Skeletal muscle satellite cell (primary cell): Measurements from ENCODE around the gene BLID.

Experiments
- H3K27me3 ChIP-seq: 2 replicates; pipeline ENCODE4 v1.7.0; 2013; ENCODE audit warnings: low read length; ENCODE audit not compliant: control insufficient read depth, insufficient read depth
- H3K36me3 ChIP-seq: 2 replicates; pipeline ENCODE4 v1.7.0; 2013; ENCODE audit warnings: mild to moderate bottlenecking, control low read depth, low read length; ENCODE audit not compliant: insufficient read depth
- H3K4me1 ChIP-seq: 2 replicates; pipeline ENCODE4 v1.7.0; 2013; ENCODE audit warnings: low read length; ENCODE audit not compliant: control insufficient read depth, insufficient read depth
- H3K4me2 ChIP-seq: 2 replicates; pipeline ENCODE4 v1.7.0; 2013; ENCODE audit warnings: mild to moderate bottlenecking, low read length
- H3K4me3 ChIP-seq: 2 replicates; pipeline ENCODE4 v1.7.0; 2013; ENCODE audit warnings: low read length
- H3K9ac ChIP-seq: 2 replicates; pipeline ENCODE4 v1.7.0; 2013; ENCODE audit warnings: mild to moderate bottlenecking, low read depth, low read length, moderate library complexity
- H3K9me3 ChIP-seq: replicated peaks from 2 replicates; pipeline ENCODE4 v1.7.0; 2013; ENCODE audit warnings: mild to moderate bottlenecking, control low read depth, low read length

BLID gene

GRCh38 chr11:122138744-122139594, 23.0 kb upstream of the BLID start:
- Histone ChIP-seq H3K4me3 (no peak overlapping the region), H3K9me3 (no peaks in the 10 kb centered on the region), H3K36me3 (peaks cover 57% of the 10 kb centered on the region), H3K4me2 (peak overlapping the region; percentile 5), H3K27me3 (no peaks in the 10 kb centered on the region), H3K9ac (peak overlapping the region; percentile 3), H3K4me1 (peaks cover 87% of the 10 kb centered on the region)

- H3K4me2 ChIP-seq, result peak overlapping the region; percentile 39
- peaks cover 61% of the 10 kb centered on the region for H3K36me3 ChIP-seq
- no peaks in the 10 kb centered on the region for H3K27me3 ChIP-seq
- H3K9me3 ChIP-seq, result no peaks in the 10 kb centered on the region
- H3K9ac ChIP-seq, result peak overlapping the region; percentile 73
- H3K4me1 ChIP-seq, result peaks cover 90% of the 10 kb centered on the region
- H3K4me3 ChIP-seq, result no peak overlapping the region
Measured at GRCh38 chr11:122137078-122137793, 21.2 kb upstream of the BLID start.

GRCh38 chr11:122131126-122131525, 15.1 kb upstream of the BLID start:
- Histone ChIP-seq H3K4me2 (peak overlapping the region; percentile 22), H3K4me1 (peaks cover 87% of the 10 kb centered on the region), H3K9ac (no peak overlapping the region), H3K4me3 (no peak overlapping the region), H3K36me3 (peaks cover 94% of the 10 kb centered on the region), H3K27me3 (no peaks in the 10 kb centered on the region), H3K9me3 (no peaks in the 10 kb centered on the region)

GRCh38 chr11:122128146-122128545, 12.1 kb upstream of the BLID start:
- Histone ChIP-seq H3K4me2 (no peak overlapping the region), H3K36me3 (peaks cover 91% of the 10 kb centered on the region), H3K4me3 (no peak overlapping the region), H3K9ac (no peak overlapping the region), H3K27me3 (no peaks in the 10 kb centered on the region), H3K4me1 (peaks cover 71% of the 10 kb centered on the region), H3K9me3 (no peaks in the 10 kb centered on the region)

GRCh38 chr11:122127020-122127419, 11.0 kb upstream of the BLID start:
- Histone ChIP-seq H3K36me3 (peaks cover 91% of the 10 kb centered on the region), H3K9ac (no peak overlapping the region), H3K9me3 (no peaks in the 10 kb centered on the region), H3K27me3 (no peaks in the 10 kb centered on the region), H3K4me3 (no peak overlapping the region), H3K4me1 (peaks cover 73% of the 10 kb centered on the region), H3K4me2 (no peak overlapping the region)

GRCh38 chr11:122126024-122126688, 10.1 kb upstream of the BLID start:
- no peaks in the 10 kb centered on the region for H3K27me3 ChIP-seq
- peak overlapping the region; percentile 4 for H3K4me2 ChIP-seq
- H3K9me3 ChIP-seq, result no peaks in the 10 kb centered on the region
- H3K4me1 ChIP-seq, result peaks cover 69% of the 10 kb centered on the region
- no peak overlapping the region for H3K9ac ChIP-seq
- H3K4me3 ChIP-seq, result no peak overlapping the region
- peaks cover 91% of the 10 kb centered on the region for H3K36me3 ChIP-seq

- H3K36me3 ChIP-seq, result peaks cover 90% of the 10 kb centered on the region
- H3K4me3 ChIP-seq, result no peak overlapping the region
- H3K4me1 ChIP-seq, result peaks cover 51% of the 10 kb centered on the region
- no peak overlapping the region for H3K4me2 ChIP-seq
- no peaks in the 10 kb centered on the region for H3K27me3 ChIP-seq
- no peak overlapping the region for H3K9ac ChIP-seq
- H3K9me3 ChIP-seq, result no peaks in the 10 kb centered on the region
Measured at GRCh38 chr11:122123263-122123929, 7.4 kb upstream of the BLID start.

- Histone ChIP-seq H3K4me2 (no peak overlapping the region), H3K9ac (no peak overlapping the region), H3K27me3 (no peaks in the 10 kb centered on the region), H3K4me3 (no peak overlapping the region), H3K9me3 (no peaks in the 10 kb centered on the region), H3K36me3 (peaks cover 92% of the 10 kb centered on the region), H3K4me1 (peaks cover 45% of the 10 kb centered on the region)
Measured at GRCh38 chr11:122122179-122122578, 6.2 kb upstream of the BLID start.

GRCh38 chr11:122120096-122120495, 4.1 kb upstream of the BLID start:
- H3K4me1 ChIP-seq, result peaks cover 52% of the 10 kb centered on the region
- H3K27me3 ChIP-seq, result no peaks in the 10 kb centered on the region
- H3K9ac ChIP-seq, result no peak overlapping the region
- peaks cover 92% of the 10 kb centered on the region for H3K36me3 ChIP-seq
- H3K4me3 ChIP-seq, result no peak overlapping the region
- no peak overlapping the region for H3K4me2 ChIP-seq
- no peaks in the 10 kb centered on the region for H3K9me3 ChIP-seq

GRCh38 chr11:122116591-122116990, 576 bp upstream of the BLID start:
- Histone ChIP-seq H3K4me2 (no peak overlapping the region), H3K36me3 (peaks cover 93% of the 10 kb centered on the region), H3K4me3 (no peak overlapping the region), H3K4me1 (peaks cover 50% of the 10 kb centered on the region), H3K9me3 (no peaks in the 10 kb centered on the region), H3K27me3 (no peaks in the 10 kb centered on the region), H3K9ac (no peak overlapping the region)

GRCh38 chr11:122114976-122115375, 1.0 kb downstream of the BLID start:
- no peaks in the 10 kb centered on the region for H3K9me3 ChIP-seq
- no peaks in the 10 kb centered on the region for H3K27me3 ChIP-seq
- no peak overlapping the region for H3K4me3 ChIP-seq
- H3K4me1 ChIP-seq, result peaks cover 54% of the 10 kb centered on the region
- H3K4me2 ChIP-seq, result no peak overlapping the region
- H3K36me3 ChIP-seq, result peaks cover 94% of the 10 kb centered on the region
- no peak overlapping the region for H3K9ac ChIP-seq
